Adrenal gland (tissue), 5 donors: ENCODE measurements around the gene RPH3AL.

Source experiments
- CTCF ChIP-seq, 6 experiments: fragments of 450-650 bp in 4 of 6; fragments of 200-600 bp in 2 of 6; sonication (generic) in 1 of 6; IDR thresholded peaks; 1 replicate in 5 of 6; 2 replicates in 1 of 6; pipeline versions ENCODE4 v1.5.1 to v1.8.0; 2016 to 2021; ENCODE audit warnings: antibody characterized with exemption in 6 of 6, mild to moderate bottlenecking in 2 of 6, moderate library complexity in 1 of 6
- POLR2A ChIP-seq, 2 donors: fragments of 450-650 bp; IDR thresholded peaks; one replicate each; pipeline ENCODE4 v1.6.1; 2017; ENCODE audit warnings: antibody characterized with exemption in 2 of 2, mild to moderate bottlenecking in 2 of 2, moderate library complexity in 1 of 2
- donor health status: DM: no; HTN: no; CAD: no.

GRCh38 chr17:348012-348411 is 4.6 kb downstream of the RPH3AL start:
- TF ChIP-seq CTCF (IDR thresholded peaks at IDR 0.05) (no peak), POLR2A (IDR thresholded peaks at IDR 0.05) (no peak)
